Posterior vena cava (tissue), 2 donors: ENCODE results near the gene TFPI. TPM values are rescaled to one million over a fixed set of nuclear protein-coding genes. Genes with fewer than 3 reads are reported as not detected.
"Not testable (repeated sequence)": the region's sequence is repeated elsewhere in the genome, so short reads cannot be mapped to it uniquely, and the experiment has no call there.

ENCODE experiments used
- DNase-seq: peaks from one replicate; pipeline ENCODE4 v3.0.0-alpha.2; 2020; ENCODE audit warnings: low spot score
- intact Hi-C, 2 donors: fragments of 100-400 bp; cut with DNase I; formaldehyde crosslinking; loops; one replicate each; pipeline versions ENCODE4 v1.14.1 to v1.14.2; 2022 to 2023
- total RNA-seq, 2 donors: library from RNA; stranded (reverse); fragmentation: NEBNext Ultra II Directional; extraction: Animal tissue kit (Norgen Biotek cat#: 25700); gene quantifications; one replicate each; pipeline ENCODE4 v1.2.1, GENCODE V29; 2021
- donor health status: DM: yes; HTN: yes; CAD: no.
- donor health status: DM: yes; HTN: yes; CAD: no.

The TFPI gene
- total RNA-seq, 2 donors from 2014 or later = 109 to 117 TPM

DNA sequence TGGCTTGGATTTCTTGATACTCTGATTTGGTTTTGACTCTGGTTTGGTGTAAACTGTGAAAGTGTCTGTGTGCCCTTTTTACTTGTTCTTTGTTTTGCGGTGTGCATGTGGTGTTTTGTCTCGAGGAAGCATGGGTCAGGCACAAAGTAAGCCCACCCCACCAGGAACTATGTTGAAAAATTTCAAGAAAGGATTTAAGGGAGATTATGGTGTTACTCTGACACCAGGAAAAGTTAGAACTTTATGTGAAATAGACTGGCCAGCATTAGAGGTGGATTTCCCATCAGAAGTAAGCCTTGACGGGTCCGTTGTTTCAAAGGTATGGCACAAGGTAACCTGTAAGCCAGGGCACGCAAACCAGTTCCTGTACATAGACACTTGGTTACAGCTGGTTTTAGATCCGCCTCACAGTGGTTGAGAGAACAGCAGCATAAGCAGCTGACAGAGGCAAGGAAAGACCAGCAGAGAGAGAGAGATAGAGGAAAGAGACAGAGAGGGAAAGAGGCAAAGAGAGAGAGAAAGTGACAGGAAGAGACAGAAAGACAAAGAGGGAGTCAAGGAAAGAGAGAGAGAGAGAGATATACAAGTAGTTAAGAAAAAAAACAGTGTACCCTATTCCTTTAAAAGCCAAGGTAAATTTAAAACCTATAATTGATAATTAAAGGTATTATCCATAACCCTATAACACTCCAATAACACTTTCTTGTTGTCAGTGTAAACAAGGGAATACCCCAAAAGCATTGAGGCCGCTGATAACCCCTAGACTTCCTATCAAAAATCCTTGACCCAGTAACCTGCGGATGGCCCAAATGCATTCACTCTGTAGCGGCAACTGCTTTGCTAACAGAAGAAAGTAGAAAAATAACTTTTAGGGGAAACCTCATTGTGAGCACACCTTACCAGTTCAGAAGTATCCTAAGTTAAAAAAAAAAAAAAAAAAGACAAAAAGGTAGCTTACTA, 42.6 kb downstream of the TFPI start:
- DNase-seq = no peak
- intact Hi-C loops = no loop called here

DNA sequence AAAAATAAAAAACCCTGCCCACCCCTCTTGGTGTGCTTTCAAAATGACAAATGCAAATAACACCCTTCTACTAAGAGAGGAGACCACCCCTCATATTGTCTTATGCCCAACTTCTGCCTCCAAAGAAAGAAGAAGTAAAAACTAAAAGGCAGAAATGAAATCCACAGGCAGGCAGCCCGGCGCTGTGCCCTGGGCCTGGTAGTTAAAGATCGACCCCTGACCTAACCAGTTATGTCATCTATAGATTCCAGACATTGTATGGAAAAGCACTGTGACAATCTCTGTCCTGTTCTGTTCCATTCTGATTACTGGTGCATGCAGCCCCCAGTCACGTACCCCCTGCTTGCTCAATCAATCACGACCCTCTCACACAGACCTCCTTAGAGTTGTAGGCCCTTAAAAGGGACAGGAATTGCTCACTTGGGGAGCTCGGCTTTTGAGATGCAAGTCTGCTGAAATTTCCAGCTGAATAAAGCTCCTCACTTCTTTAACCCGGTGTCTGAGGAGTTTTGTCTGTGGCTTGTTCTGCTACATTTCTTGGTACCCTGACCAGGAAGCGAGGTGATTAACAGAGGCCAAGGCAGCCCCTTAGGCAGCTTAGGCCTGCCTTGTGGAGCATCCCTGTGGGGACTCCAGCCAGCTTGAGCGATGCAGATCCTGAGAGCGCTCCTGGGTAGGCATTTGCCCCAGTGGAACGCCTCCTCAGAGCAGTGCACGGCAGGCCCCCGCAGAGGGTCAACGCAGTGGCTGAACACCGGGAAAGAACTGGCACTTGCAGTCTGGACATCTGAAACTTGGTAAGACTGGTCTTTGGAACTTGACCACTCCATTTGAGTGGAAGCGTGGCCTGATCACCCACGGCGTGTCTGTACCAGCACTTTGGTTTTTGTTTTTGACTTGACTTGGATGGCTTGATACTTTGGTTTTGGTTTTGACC, 43.5 kb downstream of the TFPI start:
- intact Hi-C loops, DNase-seq: not testable (repeated sequence)

- no peak for DNase-seq
- intact Hi-C loops = loop anchor here in 1 of 2 donors (10.0 kb wide), 1 partner anchor 65 kb away; no protein-coding TSS in a partner anchor
Measured at GRCh38 chr2:187509667-187510417, 44.4 kb downstream of the TFPI start.

DNA sequence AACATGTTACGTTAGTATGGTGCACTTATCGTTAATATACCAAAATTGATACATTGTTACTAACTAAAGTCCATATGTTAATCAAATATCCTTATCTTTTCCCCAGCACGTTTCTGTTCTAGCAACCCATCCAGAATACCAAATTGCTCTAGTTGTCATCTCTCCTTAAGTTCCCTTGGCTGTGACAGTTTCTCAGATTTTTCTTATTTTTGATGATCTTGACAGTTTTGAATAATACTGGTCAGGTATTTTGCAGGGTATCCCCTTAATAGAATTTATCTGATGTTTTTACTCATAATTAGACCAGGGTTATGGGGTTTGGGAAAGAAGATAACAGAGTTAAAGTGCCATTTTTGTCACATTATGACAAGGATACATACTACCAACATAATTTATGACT, 47.8 kb downstream of the TFPI start:
- intact Hi-C loops = loop anchor here in 1 of 2 donors (10.0 kb wide), 1 partner anchor 68 kb away; no protein-coding TSS in a partner anchor

DNA sequence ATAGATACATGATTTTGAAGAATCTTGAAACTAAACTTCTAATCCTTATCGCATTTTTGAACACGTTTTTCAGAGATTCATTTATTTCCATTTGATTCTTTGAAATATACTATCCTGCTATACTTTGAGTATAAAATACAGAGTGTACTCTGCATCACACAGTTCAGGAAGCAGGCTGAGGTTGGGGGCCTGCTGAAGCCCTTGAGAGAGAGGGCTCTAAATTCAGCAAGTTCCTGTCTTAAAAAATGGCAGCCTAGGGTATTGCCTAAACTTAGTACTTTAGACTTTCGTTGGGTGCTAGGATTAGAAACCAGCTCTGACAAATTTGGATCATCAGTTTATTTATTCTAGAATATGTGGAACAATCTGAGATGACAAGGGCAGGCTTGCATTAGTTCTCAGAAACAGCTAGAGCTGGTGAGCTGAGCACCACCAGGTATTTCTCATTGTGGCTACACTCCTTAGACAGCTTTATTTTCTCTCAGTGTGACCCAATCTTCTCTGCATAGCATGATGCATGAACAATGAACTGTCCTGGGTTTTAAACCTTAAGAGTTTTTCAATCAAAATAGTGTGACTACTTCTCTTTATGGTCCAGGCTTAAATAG, 49.1 kb downstream of the TFPI start:
- intact Hi-C loops = loop anchor here in 1 of 2 donors (10.0 kb wide), 1 partner anchor 70 kb away; no protein-coding TSS in a partner anchor
- DNase-seq = no peak

More for the DNA sequence above, 47.8 kb downstream of the TFPI start:
- no peak for DNase-seq

DNA sequence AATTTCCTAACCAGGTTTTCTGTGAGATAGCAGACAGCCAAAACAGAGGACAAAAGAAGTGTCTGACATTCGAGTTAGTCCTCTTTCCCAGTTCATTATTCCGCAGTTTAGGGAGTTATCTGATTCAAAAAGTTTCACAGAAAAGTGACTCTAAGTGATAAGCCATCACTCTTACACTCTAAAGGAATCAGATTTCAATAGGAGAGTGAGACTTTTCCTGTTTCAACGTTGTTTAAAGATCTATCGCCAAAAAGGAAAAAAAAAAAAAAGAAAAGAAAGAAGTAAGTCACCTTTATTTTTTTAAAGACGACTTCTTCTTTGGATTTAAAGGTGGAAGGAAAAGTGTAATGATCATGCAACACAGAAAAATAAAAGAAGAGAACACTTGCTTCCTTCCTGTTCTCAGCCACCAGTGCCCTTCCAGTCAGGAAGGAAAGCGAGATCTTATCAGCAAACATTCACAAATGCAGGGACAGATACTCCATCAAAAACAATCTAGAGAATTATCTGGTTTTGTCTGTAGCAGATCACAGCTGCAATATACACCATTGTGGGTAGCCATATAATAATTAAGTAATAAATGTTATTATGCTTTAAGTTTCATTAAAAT, 49.8 kb downstream of the TFPI start:
- intact Hi-C loops = loop anchor here in 1 of 2 donors (10.0 kb wide), 1 partner anchor 70 kb away; no protein-coding TSS in a partner anchor
- no peak for DNase-seq

- intact Hi-C loops = loop anchor here in 1 of 2 donors (10.0 kb wide), 1 partner anchor 71 kb away; no protein-coding TSS in a partner anchor
- DNase-seq = no peak
Measured at GRCh38 chr2:187503700-187504099, 50.5 kb downstream of the TFPI start.

GRCh38 chr2:187502467-187502866, 51.8 kb downstream of the TFPI start:
- no peak for DNase-seq
- intact Hi-C loops = loop anchor here in 1 of 2 donors (10.0 kb wide), 1 partner anchor 72 kb away; no protein-coding TSS in a partner anchor

DNA sequence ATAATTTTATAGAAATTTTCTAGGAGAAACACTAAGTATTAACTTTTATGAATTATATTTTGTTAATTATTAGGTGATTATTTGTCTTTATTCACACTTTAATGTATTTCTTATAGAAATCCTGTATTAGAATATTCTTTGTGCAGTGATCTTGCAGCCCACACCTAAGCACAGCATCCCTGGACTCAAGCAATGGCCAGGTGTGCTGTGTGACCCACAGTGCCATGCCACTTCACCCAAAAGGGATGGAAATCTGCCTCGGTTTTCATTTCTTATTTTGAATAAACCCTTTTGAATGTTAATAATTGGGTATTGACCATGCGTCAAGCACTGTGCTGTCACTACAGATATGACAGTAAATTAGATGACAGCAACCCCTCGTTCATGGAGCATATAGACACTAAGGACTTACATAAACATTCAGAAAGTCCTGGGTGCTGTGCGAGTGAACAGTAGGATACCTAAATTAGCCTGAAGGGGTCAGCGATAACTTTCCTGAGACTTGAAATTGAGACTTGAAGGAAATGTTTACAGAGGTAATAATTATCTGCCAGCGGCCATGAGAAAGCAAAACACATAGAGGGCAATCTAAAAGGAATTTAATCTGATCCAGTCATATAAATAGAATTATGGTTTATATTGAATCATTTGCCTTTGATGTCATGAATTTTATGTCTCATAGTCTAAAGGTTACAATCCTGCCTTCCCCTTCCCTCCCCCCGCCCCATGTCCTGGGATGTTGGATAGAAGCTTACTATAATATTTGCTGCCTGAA, 53.5 kb downstream of the TFPI start:
- no peak for DNase-seq
- intact Hi-C loops = loop anchor here in 1 of 2 donors (10.0 kb wide), 1 partner anchor 74 kb away; no protein-coding TSS in a partner anchor

DNA sequence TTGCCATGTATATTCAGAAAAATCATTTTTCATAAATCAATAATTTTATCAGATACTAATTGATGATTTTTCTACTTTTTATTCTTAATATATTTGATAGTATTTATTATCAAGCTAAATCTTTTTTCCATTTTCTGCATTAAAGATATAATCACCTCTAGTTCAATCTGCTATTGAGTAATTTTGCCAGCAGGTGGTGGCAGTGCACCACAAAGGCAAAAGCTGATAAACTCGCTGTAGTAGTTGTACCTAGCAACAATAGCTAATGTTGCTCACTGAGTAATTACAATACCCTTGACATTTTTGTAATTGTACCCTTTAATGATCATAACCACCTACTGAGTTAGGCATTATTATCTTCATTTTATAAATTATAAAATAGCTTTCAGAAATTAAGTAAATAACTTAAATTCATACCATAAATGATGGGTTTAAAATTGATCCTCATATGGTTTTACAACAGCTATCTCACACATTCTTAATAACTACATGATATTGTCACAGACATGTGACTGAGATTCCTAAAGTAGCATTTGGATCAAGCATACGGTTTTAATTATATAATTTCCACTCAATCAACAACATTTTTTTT, 54.2 kb downstream of the TFPI start:
- intact Hi-C loops = loop anchor here (5.0 to 10.0 kb wide), 2 partner anchors 75 to 82 kb away; no protein-coding TSS in a partner anchor
- DNase-seq = no peak

- intact Hi-C loops = loop anchor here in 1 of 2 donors (5.0 kb wide), 1 partner anchor 84 kb away; no protein-coding TSS in a partner anchor
Measured at GRCh38 chr2:187497858-187498463, 56.3 kb downstream of the TFPI start.

GRCh38 chr2:187497140-187497539, 57.1 kb downstream of the TFPI start:
- intact Hi-C loops = loop anchor here in 1 of 2 donors (5.0 kb wide), 1 partner anchor 85 kb away; no protein-coding TSS in a partner anchor

More at GRCh38 chr2:187497858-187498463, 56.3 kb downstream of the TFPI start:
- DNase-seq = no peak

DNA sequence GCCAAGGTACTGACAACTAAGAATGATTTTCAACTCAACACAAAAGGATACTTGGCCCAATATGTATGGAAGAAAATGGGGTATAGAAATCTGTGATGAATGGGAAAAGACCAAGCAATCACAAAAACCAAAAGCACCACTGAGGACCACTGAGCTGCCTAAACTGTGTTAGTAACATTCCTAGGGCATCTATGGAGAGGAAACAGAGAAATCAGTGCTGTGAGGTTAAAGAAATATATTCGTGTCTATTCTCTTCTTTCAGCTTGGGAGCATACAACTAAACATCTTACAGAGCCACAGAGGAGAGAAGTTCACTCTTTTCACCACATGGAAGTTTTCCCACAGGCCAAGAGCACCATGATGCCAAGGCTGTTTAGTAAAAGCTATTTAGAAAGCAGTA, 58.9 kb downstream of the TFPI start:
- intact Hi-C loops = loop anchor here in 1 of 2 donors (5.0 kb wide), 1 partner anchor 87 kb away; no protein-coding TSS in a partner anchor
- DNase-seq = no peak

More at GRCh38 chr2:187497140-187497539, 57.1 kb downstream of the TFPI start:
- DNase-seq = no peak

GRCh38 chr2:187493877-187494568, 60.2 kb downstream of the TFPI start:
- intact Hi-C loops = no loop called here

DNA sequence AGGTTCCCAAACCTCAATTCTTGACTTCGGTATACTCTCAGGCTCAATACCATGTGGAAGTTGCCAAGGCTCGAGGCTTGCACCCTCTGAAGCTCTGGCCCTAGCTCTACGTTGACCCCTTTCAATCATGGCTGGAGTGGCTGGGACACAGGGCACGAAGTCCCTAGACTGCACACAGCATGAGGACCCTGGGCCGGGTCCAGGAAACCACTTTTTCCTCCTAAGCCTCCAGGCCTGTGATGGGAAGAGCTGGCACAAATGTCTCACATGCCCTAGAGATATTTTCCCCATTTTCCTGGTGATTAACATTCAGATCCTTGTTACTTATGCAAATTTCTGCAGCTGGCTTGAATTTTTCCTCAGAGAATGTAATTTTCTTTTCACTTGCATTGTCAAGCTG, 61.1 kb downstream of the TFPI start:
- no peak for DNase-seq
- intact Hi-C loops = no loop called here

More at GRCh38 chr2:187493877-187494568, 60.2 kb downstream of the TFPI start:
- no peak for DNase-seq
